NCI-H82 treated with DMSO at 0.1 percent for 48 hours (cell line): ENCODE data around the gene CDK19.
"Not testable (repeated sequence)": the region's sequence is repeated elsewhere in the genome, so short reads cannot be mapped to it uniquely, and the experiment has no call there.

ENCODE experiments used
- DNase-seq: peaks from one replicate; lab custom pipeline; 2025; ENCODE audit not compliant: unreplicated experiment; lab: John Stamatoyannopoulos, UW

Gene CDK19

GRCh38 chr6:110814102-110815014, 911 bp downstream of the CDK19 start:
- no peak for DNase-seq

GRCh38 chr6:110813338-110814101, 1.7 kb downstream of the CDK19 start:
- DNase-seq = no peak

- DNase-seq = no peak
Measured at GRCh38 chr6:110812719-110813118, 2.5 kb downstream of the CDK19 start.

GRCh38 chr6:110810896-110811586, 4.2 kb downstream of the CDK19 start:
- DNase-seq = no peak

- no peak for DNase-seq
Measured at GRCh38 chr6:110809792-110810191, 5.5 kb downstream of the CDK19 start.

GRCh38 chr6:110802175-110802574, 13.1 kb downstream of the CDK19 start:
- DNase-seq = not testable (repeated sequence)

- DNase-seq = no peak
Measured at GRCh38 chr6:110800839-110801196, 14.5 kb downstream of the CDK19 start.

GRCh38 chr6:110800196-110800838, 15.0 kb downstream of the CDK19 start:
- no peak for DNase-seq

GRCh38 chr6:110799655-110800054, 15.6 kb downstream of the CDK19 start:
- no peak for DNase-seq

- DNase-seq = no peak
Measured at GRCh38 chr6:110799189-110799588, 16.1 kb downstream of the CDK19 start.

- DNase-seq = no peak
Measured at GRCh38 chr6:110795271-110795670, 20.0 kb downstream of the CDK19 start.

GRCh38 chr6:110786696-110787095, 28.6 kb downstream of the CDK19 start:
- DNase-seq = no peak

GRCh38 chr6:110786271-110786670, 29.0 kb downstream of the CDK19 start:
- DNase-seq = no peak

- DNase-seq = no peak
Measured at GRCh38 chr6:110784610-110784979, 30.7 kb downstream of the CDK19 start.

GRCh38 chr6:110781522-110782214, 33.6 kb downstream of the CDK19 start:
- DNase-seq = no peak

GRCh38 chr6:110778333-110778732, 36.9 kb downstream of the CDK19 start:
- DNase-seq = no peak

- no peak for DNase-seq
Measured at GRCh38 chr6:110777636-110778035, 37.6 kb downstream of the CDK19 start.

GRCh38 chr6:110776413-110776812, 38.9 kb downstream of the CDK19 start:
- DNase-seq = no peak

GRCh38 chr6:110769923-110770322, 45.3 kb downstream of the CDK19 start:
- DNase-seq = no peak

- DNase-seq = no peak
Measured at GRCh38 chr6:110768057-110768456, 47.2 kb downstream of the CDK19 start.

- no peak for DNase-seq
Measured at GRCh38 chr6:110761371-110761770, 53.9 kb downstream of the CDK19 start.
